Stimulated activated memory B cell treated with anti-CD40 and anti-IgM and Interleukin-4, amounts not matched to agents 10 μg/mL and 1 μg/mL and 100 μg/mL, for 72 hours (primary cell): Measurements from ENCODE around the gene STKLD1.
"Not testable (repeated sequence)": the region's sequence is repeated elsewhere in the genome, so short reads cannot be mapped to it uniquely, and the experiment has no call there.

Source experiments
- ATAC-seq: fragments of 150-1000 bp; cut with Tn5 transposase; 2 replicates; pipeline ENCODE4 v1.10.0; 2021
- H3K27ac Mint-ChIP-seq: one replicate; pipeline ENCODE4 v1.8.0; 2022; ENCODE audit warnings: mild to moderate bottlenecking, mixed read lengths
- H3K27me3 Mint-ChIP-seq: one replicate; pipeline ENCODE4 v1.8.0; 2022; ENCODE audit warnings: mixed read lengths
- H3K36me3 Mint-ChIP-seq: one replicate; pipeline ENCODE4 v1.8.0; 2022; ENCODE audit warnings: mixed read lengths
- H3K4me1 Mint-ChIP-seq: one replicate; pipeline ENCODE4 v1.8.0; 2022; ENCODE audit warnings: mixed read lengths
- H3K4me3 Mint-ChIP-seq: one replicate; pipeline ENCODE4 v1.8.0; 2022; ENCODE audit warnings: mild to moderate bottlenecking, moderate library complexity, mixed read lengths
- H3K9me3 Mint-ChIP-seq: one replicate; pipeline ENCODE4 v1.8.0; 2022; ENCODE audit warnings: mixed read lengths

STKLD1 gene

DNA sequence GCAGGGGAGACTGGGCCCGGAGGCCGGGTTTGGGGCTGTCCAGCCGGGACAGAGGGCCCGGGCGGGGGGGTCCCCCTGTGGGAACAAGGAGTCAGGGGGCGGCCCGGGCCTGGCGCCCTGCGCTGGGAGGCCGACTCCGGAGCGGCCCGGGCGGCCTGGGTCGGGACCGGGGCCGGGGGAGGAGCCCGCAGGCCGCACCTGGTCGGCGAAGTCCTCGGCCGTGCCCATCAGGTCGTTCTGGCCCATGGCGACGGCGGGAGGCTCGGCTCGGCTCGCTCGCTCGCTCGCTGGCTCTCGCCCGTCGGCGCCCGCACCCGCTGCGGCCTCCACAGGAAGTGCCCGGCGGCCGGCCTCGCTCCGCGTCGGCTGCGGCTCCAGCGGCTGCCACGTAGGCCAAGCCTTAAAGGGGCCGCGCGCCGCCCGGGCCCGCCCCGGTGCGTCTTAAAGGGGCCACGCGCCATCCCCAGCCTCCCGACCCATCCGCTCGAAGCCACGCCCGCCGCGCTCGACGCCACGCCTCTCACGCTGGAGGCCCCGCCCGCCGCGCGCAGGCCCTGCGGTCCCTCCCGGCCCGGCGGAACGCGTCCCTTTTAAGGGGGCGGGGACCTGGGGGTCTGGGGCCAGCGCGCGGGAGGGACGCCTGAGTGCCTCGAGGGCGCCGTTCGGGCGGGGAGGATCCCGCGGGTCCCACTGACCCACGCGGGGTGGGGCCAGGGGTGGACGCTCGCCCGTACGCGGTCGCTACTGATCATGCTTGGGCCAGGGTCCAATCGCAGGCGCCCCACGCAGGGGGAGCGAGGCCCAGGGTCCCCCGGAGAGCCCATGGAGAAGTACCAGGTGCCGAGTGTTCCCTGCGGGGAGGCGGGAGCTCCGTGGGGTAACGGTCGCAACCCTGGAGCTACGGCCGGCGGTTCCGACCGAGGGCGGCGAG is at the start of gene STKLD1, which contains the start of gene SURF4:
Gene STKLD1 (plus strand): TSS at position 643 of the 931 bp plus-strand sequence. CDS start 108 bp downstream, at position 751.
Gene SURF4 (minus strand): TSS at position 337 of the 931 bp plus-strand sequence. CDS start 91 bp downstream, at position 246.
- no peaks in the 10 kb centered on the region for H3K9me3 Mint-ChIP-seq
- ATAC-seq: peak; percentile 98
- H3K36me3 Mint-ChIP-seq: peaks cover under 1% of the 10 kb centered on the region
- peak within 1 kb of the TSS; percentile 82 for H3K27ac Mint-ChIP-seq
- peak within 1 kb of the TSS; percentile 87 for H3K4me3 Mint-ChIP-seq
- H3K27me3 Mint-ChIP-seq: no peaks in the 10 kb centered on the region
- H3K4me1 Mint-ChIP-seq: peaks cover 41% of the 10 kb centered on the region

GRCh38 chr9:133327021-133327420 is 49.1 kb upstream of the STKLD1 start:
- H3K9me3 Mint-ChIP-seq, H3K27me3 Mint-ChIP-seq, H3K4me3 Mint-ChIP-seq, H3K27ac Mint-ChIP-seq, ATAC-seq: not testable (repeated sequence)
- Mint-ChIP-seq H3K36me3 (peaks cover 31% of the 10 kb centered on the region), H3K4me1 (peaks cover 31% of the 10 kb centered on the region)

DNA sequence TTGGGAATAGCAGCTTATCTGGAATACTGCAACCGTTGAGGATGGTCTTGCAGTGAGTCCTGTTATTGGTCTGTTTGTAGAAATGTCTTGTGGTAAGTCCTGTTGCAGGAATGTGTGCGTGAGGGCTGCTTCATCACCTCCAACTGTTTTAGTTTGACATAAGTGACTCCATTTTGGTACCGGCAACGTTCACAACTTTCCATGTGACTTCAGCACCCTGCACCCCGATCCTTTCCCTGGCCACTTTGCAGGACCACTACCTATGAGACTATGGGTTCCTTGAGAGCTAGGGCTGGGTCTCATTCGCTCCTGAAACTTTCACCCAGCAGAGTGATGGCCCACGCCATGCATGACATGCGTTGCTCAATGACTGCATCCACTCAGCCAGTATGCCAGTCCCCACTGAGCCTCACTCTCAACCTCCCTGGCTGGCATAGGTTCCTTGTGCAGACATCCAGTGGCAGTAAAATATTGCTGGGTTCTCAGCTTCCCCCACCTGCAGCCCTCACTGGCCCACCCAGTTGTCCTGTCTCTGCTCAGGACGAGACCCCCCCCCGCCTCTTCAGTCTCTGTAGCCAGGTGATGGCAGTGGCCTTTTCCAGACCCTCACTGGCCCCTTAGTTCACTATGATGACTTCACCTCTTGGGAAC is 48.2 kb upstream of the STKLD1 start:
- no peak for ATAC-seq

GRCh38 chr9:133329306-133330156 is 46.6 kb upstream of the STKLD1 start:
- H3K27ac Mint-ChIP-seq, H3K9me3 Mint-ChIP-seq, ATAC-seq, H3K4me3 Mint-ChIP-seq, H3K27me3 Mint-ChIP-seq: not testable (repeated sequence)
- Mint-ChIP-seq H3K4me1 (peaks cover 48% of the 10 kb centered on the region), H3K36me3 (peaks cover 54% of the 10 kb centered on the region)

More for the DNA sequence above, 48.2 kb upstream of the STKLD1 start:
- Mint-ChIP-seq H3K9me3 (peaks cover 4% of the 10 kb centered on the region), H3K4me3 (no peak overlapping the region), H3K27me3 (peaks cover 3% of the 10 kb centered on the region), H3K4me1 (peaks cover 39% of the 10 kb centered on the region), H3K36me3 (peaks cover 40% of the 10 kb centered on the region), H3K27ac (no peak overlapping the region)

DNA sequence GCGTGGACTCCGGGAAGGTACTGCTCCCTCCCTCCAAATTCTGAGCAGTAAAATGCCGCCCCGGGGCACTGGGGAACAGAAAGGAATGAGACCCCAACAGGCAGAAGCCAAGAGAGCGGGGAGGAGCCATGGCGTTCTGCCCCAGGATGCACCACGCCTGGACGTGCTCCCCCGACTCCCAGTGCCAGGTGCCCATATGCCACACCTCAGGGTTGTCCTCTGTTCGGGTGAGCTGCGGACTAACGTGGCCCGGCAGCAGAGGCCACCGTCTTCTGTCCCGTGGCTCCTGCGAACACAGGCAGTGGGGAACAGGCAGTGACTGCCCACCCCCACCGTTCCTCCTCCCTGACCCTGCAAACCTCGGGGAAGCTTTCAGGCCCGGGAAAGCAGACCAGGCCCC is 44.9 kb upstream of the STKLD1 start:
- no peaks in the 10 kb centered on the region for H3K27me3 Mint-ChIP-seq
- no peak overlapping the region for H3K27ac Mint-ChIP-seq
- no peaks in the 10 kb centered on the region for H3K9me3 Mint-ChIP-seq
- peaks cover 65% of the 10 kb centered on the region for H3K36me3 Mint-ChIP-seq
- ATAC-seq: no peak
- peaks cover 63% of the 10 kb centered on the region for H3K4me1 Mint-ChIP-seq
- no peak overlapping the region for H3K4me3 Mint-ChIP-seq

DNA sequence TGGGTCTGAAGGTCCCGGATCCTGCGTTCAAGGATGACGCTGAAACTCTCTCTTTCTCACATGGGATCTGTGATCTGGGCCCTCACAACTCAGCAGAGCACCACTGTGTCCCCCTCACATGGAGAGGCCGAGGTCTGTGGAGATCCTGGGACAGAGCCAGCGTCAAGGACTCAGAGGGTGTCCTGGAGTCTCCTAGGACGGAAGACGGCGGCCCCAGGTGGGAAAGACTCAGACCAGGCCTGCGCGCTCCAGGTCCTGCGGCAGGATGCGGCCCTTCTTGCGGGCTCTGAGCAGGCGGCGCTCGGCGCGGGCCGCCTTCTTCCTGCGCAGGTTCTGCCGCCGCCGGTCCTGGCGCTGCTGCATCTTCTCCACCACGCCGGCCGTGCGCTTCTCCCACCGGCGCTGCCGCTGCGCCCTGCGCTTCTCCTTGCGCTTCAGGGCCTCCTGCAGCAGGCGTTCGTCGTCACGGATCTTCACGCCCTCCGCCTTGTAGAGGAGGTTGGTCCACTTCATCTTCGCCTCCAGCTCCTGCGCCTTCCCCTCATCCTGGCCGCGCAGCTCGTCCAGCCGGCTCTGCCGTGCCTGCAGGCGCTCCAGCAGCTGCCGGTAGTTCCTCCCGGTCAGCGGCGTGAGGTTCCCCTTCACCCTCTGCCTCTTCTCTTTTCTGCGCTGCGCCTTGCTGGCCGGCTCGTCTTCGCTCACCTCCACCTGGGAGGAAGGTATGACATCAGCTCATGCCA is 44.4 kb upstream of the STKLD1 start:
- no peak for ATAC-seq
- Mint-ChIP-seq H3K27me3 (no peaks in the 10 kb centered on the region), H3K4me3 (no peak overlapping the region), H3K9me3 (no peaks in the 10 kb centered on the region), H3K36me3 (peaks cover 66% of the 10 kb centered on the region), H3K27ac (no peak overlapping the region), H3K4me1 (peaks cover 69% of the 10 kb centered on the region)

DNA sequence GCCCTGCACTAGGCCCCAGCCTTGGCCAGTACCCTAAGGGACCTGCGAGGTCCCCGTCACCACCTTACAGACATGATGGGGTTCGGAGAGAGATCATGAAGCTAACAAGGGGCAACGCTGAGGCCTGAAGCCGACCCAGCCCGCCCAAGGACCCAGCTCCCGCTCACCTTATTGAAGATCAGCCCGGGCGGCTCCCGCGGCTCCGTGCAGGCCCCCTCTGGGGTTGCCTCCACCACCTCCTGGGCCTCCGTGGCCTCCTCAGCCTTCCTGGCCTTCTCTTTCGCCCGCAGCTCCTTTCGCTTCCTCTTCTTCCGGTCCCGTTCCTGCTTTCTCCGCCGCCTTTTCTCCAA is 43.8 kb upstream of the STKLD1 start:
- no peak overlapping the region for H3K4me3 Mint-ChIP-seq
- peaks cover 66% of the 10 kb centered on the region for H3K36me3 Mint-ChIP-seq
- no peak overlapping the region for H3K27ac Mint-ChIP-seq
- no peaks in the 10 kb centered on the region for H3K27me3 Mint-ChIP-seq
- ATAC-seq: no peak
- no peaks in the 10 kb centered on the region for H3K9me3 Mint-ChIP-seq
- H3K4me1 Mint-ChIP-seq: peaks cover 72% of the 10 kb centered on the region

- Mint-ChIP-seq H3K27ac (no peak overlapping the region), H3K27me3 (no peaks in the 10 kb centered on the region), H3K9me3 (no peaks in the 10 kb centered on the region), H3K4me1 (peaks cover 78% of the 10 kb centered on the region), H3K4me3 (no peak overlapping the region), H3K36me3 (peaks cover 69% of the 10 kb centered on the region)
- no peak for ATAC-seq
Observed at GRCh38 chr9:133333011-133333410, 43.2 kb upstream of the STKLD1 start.

DNA sequence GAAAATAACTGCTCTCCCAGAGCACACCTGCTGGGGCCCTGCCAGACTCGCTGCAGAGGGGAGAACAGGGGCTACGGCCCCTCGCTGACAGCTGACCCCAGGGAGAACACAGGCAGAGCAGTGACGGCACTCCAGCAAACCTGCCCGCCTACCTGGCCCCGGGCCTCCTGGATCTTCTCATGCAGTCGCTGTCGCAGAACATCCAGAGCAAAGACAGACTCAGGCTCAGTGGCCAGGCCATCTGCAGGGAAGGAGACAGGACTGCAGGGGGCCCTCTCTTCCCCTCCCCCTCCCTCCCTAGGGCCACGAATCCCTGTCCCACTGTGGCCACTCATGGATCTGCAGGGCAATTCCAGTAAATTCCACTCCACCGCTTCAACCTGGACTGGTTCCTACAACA is 42.6 kb upstream of the STKLD1 start:
- H3K36me3 Mint-ChIP-seq: peaks cover 71% of the 10 kb centered on the region
- H3K4me1 Mint-ChIP-seq: peaks cover 78% of the 10 kb centered on the region
- H3K4me3 Mint-ChIP-seq: no peak overlapping the region
- no peaks in the 10 kb centered on the region for H3K27me3 Mint-ChIP-seq
- H3K9me3 Mint-ChIP-seq: no peaks in the 10 kb centered on the region
- no peak overlapping the region for H3K27ac Mint-ChIP-seq
- ATAC-seq: no peak

GRCh38 chr9:133334161-133334560 is 42.0 kb upstream of the STKLD1 start:
- no peak for ATAC-seq
- Mint-ChIP-seq H3K36me3 (peaks cover 71% of the 10 kb centered on the region), H3K27me3 (no peaks in the 10 kb centered on the region), H3K9me3 (no peaks in the 10 kb centered on the region), H3K4me1 (peaks cover 77% of the 10 kb centered on the region), H3K27ac (no peak overlapping the region), H3K4me3 (peak overlapping the region; percentile 98)

- not testable (repeated sequence) for ATAC-seq, H3K9me3 Mint-ChIP-seq, H3K27me3 Mint-ChIP-seq
- Mint-ChIP-seq H3K4me3 (peak overlapping the region; percentile 98), H3K4me1 (peaks cover 77% of the 10 kb centered on the region), H3K36me3 (peaks cover 73% of the 10 kb centered on the region), H3K27ac (peak overlapping the region; percentile 94)
Observed at GRCh38 chr9:133334888-133335287, 41.3 kb upstream of the STKLD1 start.

DNA sequence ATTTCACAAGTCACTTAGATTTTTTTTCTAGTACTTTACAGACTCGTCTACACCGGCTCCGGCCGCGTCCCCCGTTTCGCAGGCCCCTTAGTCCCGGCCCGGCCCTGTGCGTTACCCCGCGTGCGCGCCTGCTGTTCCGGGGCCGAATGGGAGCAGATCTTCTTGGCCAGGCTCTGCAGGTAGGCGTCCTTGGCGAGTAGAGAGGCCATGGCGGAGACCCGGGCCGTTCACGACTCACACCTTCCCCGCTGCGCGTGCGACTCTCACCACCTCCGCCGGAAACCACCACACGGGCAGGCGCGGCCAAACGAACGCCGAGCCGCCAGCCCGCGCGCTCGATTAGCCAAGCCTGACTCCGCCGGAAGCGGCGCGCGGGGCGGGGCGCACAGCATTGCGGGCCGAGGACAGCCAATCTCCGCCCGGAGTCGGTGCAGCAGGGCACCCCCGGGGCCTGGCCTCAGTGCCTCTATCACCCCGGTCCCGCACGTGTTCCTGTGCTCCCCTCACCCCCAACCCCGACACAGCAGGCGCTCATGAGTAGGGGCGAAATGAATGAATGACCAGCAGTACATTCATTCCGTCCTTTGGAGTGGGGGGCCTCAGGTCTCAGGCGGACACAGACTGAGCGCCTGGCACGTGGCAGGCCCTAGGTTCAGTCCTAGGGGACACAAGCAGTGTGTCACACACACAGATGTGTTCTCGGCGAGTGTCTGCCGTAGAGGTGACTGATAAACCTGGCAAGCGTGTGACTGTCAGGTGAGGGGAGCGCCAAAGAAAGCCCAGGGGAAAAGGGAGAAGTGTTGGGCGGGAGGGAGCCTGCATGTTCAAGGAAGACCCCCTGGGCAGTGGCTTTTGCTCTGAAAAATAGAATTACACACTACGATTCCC is 40.0 kb upstream of the STKLD1 start, which contains the start of gene SURF6:
Gene SURF6 (minus strand): TSS at position 265 of the 888 bp plus-strand sequence. CDS start 56 bp downstream, at position 209.
- H3K9me3 Mint-ChIP-seq: no peaks in the 10 kb centered on the region
- no peaks in the 10 kb centered on the region for H3K27me3 Mint-ChIP-seq
- H3K4me3 Mint-ChIP-seq: peak within 1 kb of the TSS; percentile 98
- peak within 1 kb of the TSS; percentile 94 for H3K27ac Mint-ChIP-seq
- peak; percentile 96 for ATAC-seq
- peaks cover 75% of the 10 kb centered on the region for H3K36me3 Mint-ChIP-seq
- peaks cover 83% of the 10 kb centered on the region for H3K4me1 Mint-ChIP-seq

DNA sequence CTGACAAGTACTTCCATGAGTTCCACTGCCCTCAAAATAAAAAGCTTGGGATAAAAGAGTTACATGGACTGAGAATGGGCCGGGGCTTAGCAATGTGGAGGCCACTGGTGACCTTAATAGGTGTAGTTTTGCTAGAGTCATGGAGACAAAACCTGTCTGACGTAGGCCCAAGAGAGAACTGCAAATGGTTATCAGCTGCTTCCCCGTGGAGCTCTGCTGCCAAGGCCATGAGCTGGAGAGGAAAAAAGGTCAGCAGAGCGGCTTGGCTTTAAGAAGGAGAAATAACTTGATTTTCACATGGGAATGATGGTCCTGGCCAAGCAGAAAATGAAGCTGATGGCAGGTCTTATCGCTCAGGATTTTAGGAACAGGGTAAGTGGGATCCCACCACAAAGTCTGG is 36.5 kb upstream of the STKLD1 start:
- H3K4me3 Mint-ChIP-seq: no peak overlapping the region
- ATAC-seq: no peak
- H3K36me3 Mint-ChIP-seq: peaks cover 59% of the 10 kb centered on the region
- no peaks in the 10 kb centered on the region for H3K27me3 Mint-ChIP-seq
- H3K4me1 Mint-ChIP-seq: peaks cover 76% of the 10 kb centered on the region
- peak overlapping the region; percentile 79 for H3K27ac Mint-ChIP-seq
- H3K9me3 Mint-ChIP-seq: no peaks in the 10 kb centered on the region
